Measurements from ENCODE around the gene CFB.
"Not testable (repeated sequence)": the region's sequence is repeated elsewhere in the genome, so short reads cannot be mapped to it uniquely, and the experiment has no call there.

The CFB gene

GRCh38 chr6:31945507-31946369 lies at the start of gene CFB:
Gene CFB (plus strand): TSS chr6:31946095. CDS start chr6:31946222, 127 bp downstream.
- no peak for DNase-seq

- DNase-seq, result no peak
Observed at GRCh38 chr6:31896493-31896855, 49.4 kb upstream of the CFB start.

GRCh38 chr6:31896856-31897611 lies 48.9 kb upstream of the CFB start:
- DNase-seq, result peak in 1 of 4 experiments; percentile 33

GRCh38 chr6:31897612-31898382 lies 48.1 kb upstream of the CFB start, which contains the start of gene EHMT2:
Gene EHMT2 (minus strand): TSS chr6:31897698. CDS start chr6:31897677, 21 bp downstream.
- peak; percentile 73 to 79 (median 76) for DNase-seq

GRCh38 chr6:31898383-31899011 lies 47.4 kb upstream of the CFB start:
- peak in 1 of 4 experiments; percentile 11 for DNase-seq

- DNase-seq, result no peak
Observed at GRCh38 chr6:31899215-31899614, 46.7 kb upstream of the CFB start.

GRCh38 chr6:31899882-31900722 lies 45.8 kb upstream of the CFB start:
- no peak for DNase-seq

GRCh38 chr6:31900917-31901414 lies 44.9 kb upstream of the CFB start:
- no peak for DNase-seq

- peak; percentile 59 to 65 (median 60) for DNase-seq
Observed at GRCh38 chr6:31901415-31901952, 44.4 kb upstream of the CFB start.

- DNase-seq, result peak; percentile 68 to 73 (median 68)
Observed at GRCh38 chr6:31901953-31902643, 43.8 kb upstream of the CFB start, which contains the start of gene ZBTB12. Gene ZBTB12 (minus strand): TSS chr6:31902086. CDS start chr6:31901305, 781 bp downstream.

- DNase-seq, result no peak
Observed at GRCh38 chr6:31903957-31904356, 41.9 kb upstream of the CFB start.

GRCh38 chr6:31905041-31905440 lies 40.9 kb upstream of the CFB start:
- no peak for DNase-seq

GRCh38 chr6:31906122-31906521 lies 39.8 kb upstream of the CFB start:
- DNase-seq, result no peak

- not testable (repeated sequence) for DNase-seq
Observed at GRCh38 chr6:31906727-31907126, 39.2 kb upstream of the CFB start.

- no peak for DNase-seq
Observed at GRCh38 chr6:31907158-31907813, 38.6 kb upstream of the CFB start.

GRCh38 chr6:31908255-31908654 lies 37.6 kb upstream of the CFB start:
- not testable (repeated sequence) for DNase-seq

- no peak for DNase-seq
Observed at GRCh38 chr6:31908791-31909190, 37.1 kb upstream of the CFB start.

- DNase-seq, result not testable (repeated sequence)
Observed at GRCh38 chr6:31909298-31909697, 36.6 kb upstream of the CFB start.

- DNase-seq, result no peak
Observed at GRCh38 chr6:31911826-31912585, 33.9 kb upstream of the CFB start.

All from activated CD4-positive, CD25-positive, alpha-beta regulatory T cell (primary cell).